GM10266 (cell line): ENCODE results near the gene PPP1R9B.

Experiments used
- DNase-seq: peaks from one replicate; pipeline ENCODE4 v3.0.0; 2012; ENCODE audit errors: extremely low spot score
- CTCF ChIP-seq: IDR thresholded peaks from 2 replicates; pipeline ENCODE4 v1.5.1; 2012; ENCODE audit warnings: mild to moderate bottlenecking, low read depth; ENCODE audit not compliant: control insufficient read depth, insufficient read depth; ENCODE audit errors: missing control alignments

Gene PPP1R9B

GRCh38 chr17:50176559-50177357 lies 26.3 kb upstream of the PPP1R9B start:
- TF ChIP-seq CTCF: no peak
- DNase-seq: no peak

GRCh38 chr17:50175035-50175807 lies 24.7 kb upstream of the PPP1R9B start:
- no peak for DNase-seq
- TF ChIP-seq CTCF: no peak

- DNase-seq: no peak
- no peak for TF ChIP-seq CTCF
Measured at GRCh38 chr17:50174444-50174843, 24.0 kb upstream of the PPP1R9B start.

- TF ChIP-seq CTCF: no peak
- DNase-seq: no peak
Measured at GRCh38 chr17:50173335-50173941, 23.0 kb upstream of the PPP1R9B start.

- TF ChIP-seq CTCF: no peak
Measured at GRCh38 chr17:50172936-50173334, 22.5 kb upstream of the PPP1R9B start.

GRCh38 chr17:50172130-50172529 lies 21.7 kb upstream of the PPP1R9B start:
- TF ChIP-seq CTCF: no peak
- DNase-seq: no peak

More at GRCh38 chr17:50172936-50173334, 22.5 kb upstream of the PPP1R9B start:
- DNase-seq: no peak
